OCI-LY7 (cell line): Measurements from ENCODE around the gene PXDN. TPM values are rescaled to one million over a fixed set of nuclear protein-coding genes. Genes with fewer than 3 reads are reported as not detected.

Experiments
- BruUV-seq: library from RNA; stranded (reverse); fragments of 400-500 nt; replicated peaks from 2 replicates; lab custom pipeline; 2021; lab: Mats Ljungman, UMichigan
- CTCF ChIA-PET: fragments of 300-600 bp; sonication (Branson Sonifier 250); formaldehyde crosslinking; loops from one replicate; lab custom pipeline; 2022; ENCODE audit warnings: antibody characterized with exemption; ENCODE audit not compliant: unreplicated experiment; lab: Charles Lee
- POLR2A ChIA-PET: fragments of 300-600 bp; sonication (Branson Sonifier 250); formaldehyde crosslinking; loops from one replicate; lab custom pipeline; 2022; ENCODE audit warnings: antibody characterized with exemption; lab: Charles Lee
- DNase-seq: peaks from one replicate; pipeline ENCODE4 v3.0.0-alpha.2; 2015; ENCODE audit warnings: low spot score
- H2AFZ ChIP-seq: fragments of 200-600 bp; sonication (generic), shearing (Covaris generic); 2 replicates; pipeline ENCODE4 v1.6.1; 2014; ENCODE audit warnings: mild to moderate bottlenecking, antibody characterized with exemption, low read length, moderate library complexity
- H3K27ac ChIP-seq: fragments of 200-600 bp; sonication (generic); 2 replicates; pipeline ENCODE4 v1.5.1; 2014; ENCODE audit warnings: mixed run types, low read depth, mild to moderate bottlenecking, moderate library complexity, low read length, inconsistent platforms; ENCODE audit not compliant: poor library complexity, severe bottlenecking
- H3K36me3 ChIP-seq: fragments of 200-600 bp; sonication (generic); 2 replicates; pipeline ENCODE4 v1.6.1; 2014; ENCODE audit warnings: mild to moderate bottlenecking, antibody characterized with exemption, low read length, moderate library complexity, mixed read lengths; ENCODE audit not compliant: insufficient read depth
- H3K4me1 ChIP-seq: fragments of 200-600 bp; sonication (generic); 2 replicates; pipeline ENCODE4 v1.5.1; 2014; ENCODE audit warnings: mild to moderate bottlenecking, low read length; ENCODE audit not compliant: insufficient read depth, poor library complexity, severe bottlenecking
- H3K4me2 ChIP-seq: fragments of 200-600 bp; sonication (generic); 2 replicates; pipeline ENCODE4 v1.6.1; 2014; ENCODE audit warnings: mild to moderate bottlenecking, low read length
- H3K4me3 ChIP-seq: fragments of 200-600 bp; sonication (generic); 2 replicates; pipeline ENCODE4 v1.5.1; 2014; ENCODE audit warnings: mild to moderate bottlenecking, low read depth, low read length; ENCODE audit not compliant: poor library complexity, severe bottlenecking
- H3K79me2 ChIP-seq: fragments of 200-600 bp; sonication (generic); 2 replicates; pipeline ENCODE4 v1.6.1; 2016; ENCODE audit warnings: low read depth, mild to moderate bottlenecking, low read length, moderate library complexity, mixed read lengths; ENCODE audit not compliant: insufficient read depth
- H3K9me2 ChIP-seq: fragments of 200-600 bp; sonication (generic); 2 replicates; pipeline ENCODE4 v1.6.1; 2016; ENCODE audit warnings: mild to moderate bottlenecking, low read length, mixed read lengths; ENCODE audit not compliant: insufficient read depth
- H3K9me3 ChIP-seq: fragments of 200-600 bp; sonication (generic); 2 replicates; pipeline ENCODE4 v1.6.1; 2014; ENCODE audit warnings: mild to moderate bottlenecking, mixed run types, low read length, mixed read lengths
- H4K20me1 ChIP-seq: fragments of 200-600 bp; sonication (generic); 2 replicates; pipeline ENCODE4 v1.6.1; 2014; ENCODE audit warnings: mild to moderate bottlenecking, antibody characterized with exemption, low read length, moderate library complexity, mixed read lengths; ENCODE audit not compliant: insufficient read depth
- EZH2phosphoT487 ChIP-seq: fragments of 200-600 bp; sonication (generic); IDR thresholded peaks from 2 replicates; pipeline ENCODE4 v1.6.1; 2018; ENCODE audit warnings: low read depth, borderline replicate concordance, mild to moderate bottlenecking, mixed run types, antibody characterized with exemption, low read length, moderate library complexity, mixed read lengths
- intact Hi-C: fragments of 100-400 bp; cut with micrococcal nuclease; formaldehyde crosslinking; loops from one replicate; pipeline ENCODE4 v1.10.0; 2022; ENCODE audit not compliant: unreplicated experiment
- total RNA-seq, 2 experiments: library from RNA; depleted of rRNA in 1 of 2; stranded (reverse); fragments of >200 nt in 1 of 2; shearing (Covaris generic) in 1 of 2; gene quantifications; 2 replicates each; pipeline ENCODE4 v1.2.3, GENCODE V29; 2014 to 2022
- TF ChIP-seq, protein P1 (sequence below): fragments of 200-600 bp; sonication (generic); conservative IDR thresholded peaks from 2 replicates; pipeline ENCODE4 v1.5.1; 2014; ENCODE audit warnings: mild to moderate bottlenecking, antibody characterized with exemption, low read length, moderate library complexity, mixed read lengths

Gene PXDN
- total RNA-seq, 2 experiments from 2014 or later = not detected

DNA sequence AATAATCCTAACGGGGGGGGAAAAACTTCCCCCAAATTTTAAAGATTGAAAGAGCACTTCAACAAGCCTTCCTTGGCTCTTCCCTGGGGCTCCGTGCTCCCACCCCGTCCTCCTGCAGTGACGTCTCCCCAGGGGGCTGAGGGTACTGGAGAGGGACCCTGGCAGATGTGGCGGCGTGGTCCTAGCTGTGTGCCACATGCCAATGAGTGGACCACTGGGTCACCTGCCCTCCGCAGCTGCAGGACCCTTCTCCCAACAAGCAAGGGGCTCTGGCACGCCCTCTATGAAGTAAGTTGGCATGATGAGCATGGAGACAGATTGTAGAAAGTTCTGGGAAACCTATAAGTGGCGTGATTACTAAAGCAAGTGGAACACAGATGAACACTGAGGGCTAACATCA, 46.7 kb downstream of the PXDN start:
- H3K4me1 ChIP-seq = no peaks in the 10 kb centered on the region
- H2AFZ ChIP-seq = no peak overlapping the region
- H3K79me2 ChIP-seq = no peaks in the 10 kb centered on the region
- H3K9me2 ChIP-seq = no peaks in the 10 kb centered on the region
- no peak overlapping the region for H3K4me3 ChIP-seq
- no peaks in the 10 kb centered on the region for H3K9me3 ChIP-seq
- no peaks in the 10 kb centered on the region for H4K20me1 ChIP-seq
- DNase-seq = no peak
- H3K4me2 ChIP-seq = no peak overlapping the region
- intact Hi-C loops = no loop called here
- ChIA-PET POLR2A (interaction anchor here (1.0 to 1.2 kb wide), 2 partner anchors 33 to 38 kb away, joined by 3 read pairs; no protein-coding TSS in a partner anchor), CTCF (no interaction called here)
- no peaks in the 10 kb centered on the region for H3K36me3 ChIP-seq
- no TSS peak for BruUV-seq
- TF ChIP-seq EZH2phosphoT487 = no peak
- TF ChIP-seq, protein P1, sequence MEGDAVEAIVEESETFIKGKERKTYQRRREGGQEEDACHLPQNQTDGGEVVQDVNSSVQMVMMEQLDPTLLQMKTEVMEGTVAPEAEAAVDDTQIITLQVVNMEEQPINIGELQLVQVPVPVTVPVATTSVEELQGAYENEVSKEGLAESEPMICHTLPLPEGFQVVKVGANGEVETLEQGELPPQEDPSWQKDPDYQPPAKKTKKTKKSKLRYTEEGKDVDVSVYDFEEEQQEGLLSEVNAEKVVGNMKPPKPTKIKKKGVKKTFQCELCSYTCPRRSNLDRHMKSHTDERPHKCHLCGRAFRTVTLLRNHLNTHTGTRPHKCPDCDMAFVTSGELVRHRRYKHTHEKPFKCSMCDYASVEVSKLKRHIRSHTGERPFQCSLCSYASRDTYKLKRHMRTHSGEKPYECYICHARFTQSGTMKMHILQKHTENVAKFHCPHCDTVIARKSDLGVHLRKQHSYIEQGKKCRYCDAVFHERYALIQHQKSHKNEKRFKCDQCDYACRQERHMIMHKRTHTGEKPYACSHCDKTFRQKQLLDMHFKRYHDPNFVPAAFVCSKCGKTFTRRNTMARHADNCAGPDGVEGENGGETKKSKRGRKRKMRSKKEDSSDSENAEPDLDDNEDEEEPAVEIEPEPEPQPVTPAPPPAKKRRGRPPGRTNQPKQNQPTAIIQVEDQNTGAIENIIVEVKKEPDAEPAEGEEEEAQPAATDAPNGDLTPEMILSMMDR = no peak
- no peak overlapping the region for H3K27ac ChIP-seq

DNA sequence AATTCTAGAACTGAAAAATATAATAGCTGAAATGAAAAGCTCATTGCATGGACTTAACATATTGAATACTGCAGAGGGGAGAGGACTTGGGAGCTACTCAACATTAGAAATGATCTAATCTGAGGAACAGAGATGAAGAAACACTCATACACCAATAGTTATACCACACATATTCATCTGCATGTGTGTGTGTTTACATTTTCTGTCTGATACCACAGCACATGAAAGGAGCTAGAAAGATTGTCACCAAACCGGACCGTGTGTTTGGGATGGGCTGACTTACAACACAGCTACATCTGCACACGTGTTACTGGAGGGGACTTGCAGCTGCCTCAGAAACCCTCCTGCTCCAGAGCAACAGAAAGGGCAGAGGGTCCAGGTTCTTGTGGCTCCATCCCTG, 47.8 kb downstream of the PXDN start:
- no TSS peak for BruUV-seq
- H3K4me1 ChIP-seq = no peaks in the 10 kb centered on the region
- no peak overlapping the region for H3K4me2 ChIP-seq
- no peak overlapping the region for H3K27ac ChIP-seq
- no peaks in the 10 kb centered on the region for H3K9me2 ChIP-seq
- POLR2A ChIA-PET = interaction anchor here (0.7 to 1.2 kb wide), 3 partner anchors 34 to 145 kb away, joined by 3 read pairs; no protein-coding TSS in a partner anchor
- intact Hi-C loops = no loop called here
- H4K20me1 ChIP-seq = no peaks in the 10 kb centered on the region
- CTCF ChIA-PET = no interaction called here
- no peak overlapping the region for H3K4me3 ChIP-seq
- DNase-seq = no peak
- no peaks in the 10 kb centered on the region for H3K36me3 ChIP-seq
- H2AFZ ChIP-seq = no peak overlapping the region
- no peaks in the 10 kb centered on the region for H3K9me3 ChIP-seq
- H3K79me2 ChIP-seq = no peaks in the 10 kb centered on the region
- TF ChIP-seq EZH2phosphoT487 = no peak
- TF ChIP-seq, protein P1 = no peak

DNA sequence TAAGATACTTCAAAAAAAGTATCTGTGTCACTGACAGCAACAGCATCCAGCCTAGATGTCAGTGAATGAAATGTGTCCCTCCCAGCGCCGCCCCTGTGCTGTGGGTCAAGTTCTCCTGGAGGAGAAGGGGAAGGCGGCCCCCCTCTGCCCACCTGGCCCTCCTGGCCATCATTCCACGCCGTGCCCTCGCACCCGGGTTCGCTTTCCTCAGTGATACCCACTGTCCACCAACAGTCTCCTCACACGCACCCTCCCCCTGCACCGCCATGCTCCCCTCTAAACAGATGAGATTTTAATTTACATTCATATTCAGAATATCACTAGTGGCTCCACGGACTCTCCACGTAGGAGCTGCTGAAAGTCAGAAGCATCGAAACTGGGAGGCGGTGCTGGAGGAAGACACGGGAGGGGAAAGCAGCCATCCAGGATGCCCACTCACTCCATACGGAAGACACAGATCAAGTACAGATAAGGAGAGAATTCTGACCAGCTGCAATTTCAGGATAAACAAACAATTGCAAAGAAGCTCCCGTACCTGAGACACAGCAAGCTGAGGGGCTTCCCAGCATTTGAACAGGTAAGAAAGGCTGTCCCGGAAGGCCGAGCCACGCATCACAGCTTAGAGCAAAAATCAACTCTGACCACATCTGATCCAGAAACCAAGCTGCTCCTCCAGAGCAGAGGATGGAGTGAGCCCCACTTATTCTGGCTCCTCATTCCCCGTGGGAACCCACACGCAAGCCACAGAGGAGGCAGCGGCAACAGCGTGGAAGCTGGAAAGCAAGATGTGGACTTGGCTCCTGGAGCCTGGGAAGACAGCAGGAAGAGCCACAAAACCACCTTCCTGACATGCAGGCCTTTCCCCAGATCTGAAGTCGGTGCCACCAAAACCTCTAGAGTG, 49.7 kb downstream of the PXDN start:
- no peak overlapping the region for H2AFZ ChIP-seq
- no peaks in the 10 kb centered on the region for H3K9me3 ChIP-seq
- H3K4me2 ChIP-seq = no peak overlapping the region
- no peaks in the 10 kb centered on the region for H3K79me2 ChIP-seq
- no peak for DNase-seq
- H3K4me3 ChIP-seq = no peak overlapping the region
- no peak for TF ChIP-seq EZH2phosphoT487
- TF ChIP-seq, protein P1 = no peak
- no peaks in the 10 kb centered on the region for H4K20me1 ChIP-seq
- H3K36me3 ChIP-seq = no peaks in the 10 kb centered on the region
- H3K9me2 ChIP-seq = no peaks in the 10 kb centered on the region
- ChIA-PET POLR2A (no interaction called here), CTCF (no interaction called here)
- no TSS peak for BruUV-seq
- no peak overlapping the region for H3K27ac ChIP-seq
- no peaks in the 10 kb centered on the region for H3K4me1 ChIP-seq
- intact Hi-C loops = no loop called here
